Fibroblast of skin of right biceps (primary cell): ENCODE measurements around the gene GJB6.
A peak's percentile ranks its signal among the peaks of the same experiment; 100 is the strongest.
"Not testable (repeated sequence)": the region's sequence is repeated elsewhere in the genome, so short reads cannot be mapped to it uniquely, and the experiment has no call there.

Experiments
- DNase-seq: peaks from one replicate; pipeline ENCODE4 v3.0.0-alpha.2; 2013

Gene GJB6

GRCh38 chr13:20231839-20232555 lies at the start of gene GJB6:
TSS of gene GJB6 (minus strand) at chr13:20232319. CDS start at chr13:20223480, 8,839 bp downstream.
- no peak for DNase-seq

GRCh38 chr13:20276901-20277300 lies 44.8 kb upstream of the GJB6 start:
- not testable (repeated sequence) for DNase-seq

GRCh38 chr13:20274466-20274865 lies 42.3 kb upstream of the GJB6 start:
- no peak for DNase-seq

- no peak for DNase-seq
These were observed 40.6 kb upstream of the GJB6 start for GRCh38 chr13:20272588-20273171.

- DNase-seq: no peak
These were observed 40.0 kb upstream of the GJB6 start for GRCh38 chr13:20272104-20272503.

- DNase-seq: no peak
These were observed 39.3 kb upstream of the GJB6 start for GRCh38 chr13:20271441-20271840.

- peak; percentile 54 for DNase-seq
These were observed 38.2 kb upstream of the GJB6 start for GRCh38 chr13:20270163-20270865.

- no peak for DNase-seq
These were observed 32.3 kb upstream of the GJB6 start for GRCh38 chr13:20264271-20265018.

GRCh38 chr13:20263393-20264044 lies 31.4 kb upstream of the GJB6 start:
- no peak for DNase-seq

GRCh38 chr13:20258963-20259288 lies 26.8 kb upstream of the GJB6 start:
- no peak for DNase-seq

GRCh38 chr13:20258208-20258962 lies 26.3 kb upstream of the GJB6 start:
- DNase-seq: no peak

GRCh38 chr13:20254076-20254475 lies 22.0 kb upstream of the GJB6 start:
- no peak for DNase-seq

- DNase-seq: no peak
These were observed 17.8 kb upstream of the GJB6 start for GRCh38 chr13:20249913-20250312.

GRCh38 chr13:20247963-20248362 lies 15.8 kb upstream of the GJB6 start:
- DNase-seq: no peak

GRCh38 chr13:20247403-20247802 lies 15.3 kb upstream of the GJB6 start:
- DNase-seq: no peak

GRCh38 chr13:20241593-20241992 lies 9.5 kb upstream of the GJB6 start:
- DNase-seq: no peak

GRCh38 chr13:20239748-20240147 lies 7.6 kb upstream of the GJB6 start:
- DNase-seq: no peak

- no peak for DNase-seq
These were observed 598 bp upstream of the GJB6 start for GRCh38 chr13:20232556-20233277.

GRCh38 chr13:20230913-20231838 lies 943 bp downstream of the GJB6 start:
- no peak for DNase-seq

- no peak for DNase-seq
These were observed 4.4 kb downstream of the GJB6 start for GRCh38 chr13:20227730-20228129.
